ENCODE data around the gene FGFRL1.
"Not testable (repeated sequence)": the region's sequence is repeated elsewhere in the genome, so short reads cannot be mapped to it uniquely, and the experiment has no call there.

Gene FGFRL1

DNA sequence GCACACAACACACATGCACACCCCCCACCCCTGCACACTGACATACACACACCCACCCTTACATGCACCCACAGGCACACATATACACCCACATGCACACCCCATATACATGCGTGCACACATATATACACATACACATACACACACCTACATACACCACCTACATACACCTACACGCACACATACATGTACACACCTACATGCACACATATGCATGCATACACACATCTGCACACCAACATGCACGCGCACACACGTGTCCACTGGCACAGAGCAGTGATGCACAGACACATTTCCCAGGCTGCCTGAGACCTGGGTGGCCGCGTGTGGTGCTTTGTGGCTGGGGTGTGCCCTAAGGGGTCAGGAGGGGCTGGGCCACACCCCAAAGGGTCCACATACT is 31.7 kb downstream of the FGFRL1 start:
- no peak for DNase-seq (ENCODE audit: low read depth)
- H3K4me3 ChIP-seq (ENCODE audit: low read depth, low read length), result no peak overlapping the region
- TF ChIP-seq CTCF (IDR thresholded peaks at IDR 0.05; ENCODE audit: low read depth, low read length), result no peak
- TF ChIP-seq, protein P1, sequence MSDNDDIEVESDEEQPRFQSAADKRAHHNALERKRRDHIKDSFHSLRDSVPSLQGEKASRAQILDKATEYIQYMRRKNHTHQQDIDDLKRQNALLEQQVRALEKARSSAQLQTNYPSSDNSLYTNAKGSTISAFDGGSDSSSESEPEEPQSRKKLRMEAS (IDR thresholded peaks at IDR 0.05; ENCODE audit: low read depth, low read length), result no peak
- no peak for TF ChIP-seq MYC (IDR thresholded peaks at IDR 0.05; ENCODE audit: low read depth, low read length)
- TF ChIP-seq POLR2A (IDR thresholded peaks at IDR 0.05; ENCODE audit: extremely low read depth, insufficient read length), result no peak

GRCh38 chr4:1043651-1044468 is 32.4 kb downstream of the FGFRL1 start:
- no peak overlapping the region for H3K4me3 ChIP-seq (ENCODE audit: low read depth, low read length)
- DNase-seq (ENCODE audit: low read depth), result peak; percentile 100
- TF ChIP-seq MYC (IDR thresholded peaks at IDR 0.05; ENCODE audit: low read depth, low read length), result peak; percentile 74
- TF ChIP-seq CTCF (IDR thresholded peaks at IDR 0.05; ENCODE audit: low read depth, low read length), result no peak
- peak; percentile 65 for TF ChIP-seq POLR2A (IDR thresholded peaks at IDR 0.05; ENCODE audit: extremely low read depth, insufficient read length)
- TF ChIP-seq, protein P1 (IDR thresholded peaks at IDR 0.05; ENCODE audit: low read depth, low read length), result peak; percentile 97

- TF ChIP-seq MYC (IDR thresholded peaks at IDR 0.05; ENCODE audit: low read depth, low read length), result no peak
- no peak for TF ChIP-seq POLR2A (IDR thresholded peaks at IDR 0.05; ENCODE audit: extremely low read depth, insufficient read length)
- TF ChIP-seq, protein P1 (IDR thresholded peaks at IDR 0.05; ENCODE audit: low read depth, low read length), result no peak
- no peak for TF ChIP-seq CTCF (IDR thresholded peaks at IDR 0.05; ENCODE audit: low read depth, low read length)
- H3K4me3 ChIP-seq (ENCODE audit: low read depth, low read length), result no peak overlapping the region
- no peak for DNase-seq (ENCODE audit: low read depth)
These were observed 33.2 kb downstream of the FGFRL1 start for GRCh38 chr4:1044469-1045192.

GRCh38 chr4:1045193-1045594 is 33.8 kb downstream of the FGFRL1 start:
- no peak for DNase-seq (ENCODE audit: low read depth)
- H3K4me3 ChIP-seq (ENCODE audit: low read depth, low read length), result no peak overlapping the region
- TF ChIP-seq CTCF (IDR thresholded peaks at IDR 0.05; ENCODE audit: low read depth, low read length) (no peak), POLR2A (IDR thresholded peaks at IDR 0.05; ENCODE audit: extremely low read depth, insufficient read length) (no peak), MYC (IDR thresholded peaks at IDR 0.05; ENCODE audit: low read depth, low read length) (no peak)
- TF ChIP-seq, protein P1 (IDR thresholded peaks at IDR 0.05; ENCODE audit: low read depth, low read length), result no peak

DNA sequence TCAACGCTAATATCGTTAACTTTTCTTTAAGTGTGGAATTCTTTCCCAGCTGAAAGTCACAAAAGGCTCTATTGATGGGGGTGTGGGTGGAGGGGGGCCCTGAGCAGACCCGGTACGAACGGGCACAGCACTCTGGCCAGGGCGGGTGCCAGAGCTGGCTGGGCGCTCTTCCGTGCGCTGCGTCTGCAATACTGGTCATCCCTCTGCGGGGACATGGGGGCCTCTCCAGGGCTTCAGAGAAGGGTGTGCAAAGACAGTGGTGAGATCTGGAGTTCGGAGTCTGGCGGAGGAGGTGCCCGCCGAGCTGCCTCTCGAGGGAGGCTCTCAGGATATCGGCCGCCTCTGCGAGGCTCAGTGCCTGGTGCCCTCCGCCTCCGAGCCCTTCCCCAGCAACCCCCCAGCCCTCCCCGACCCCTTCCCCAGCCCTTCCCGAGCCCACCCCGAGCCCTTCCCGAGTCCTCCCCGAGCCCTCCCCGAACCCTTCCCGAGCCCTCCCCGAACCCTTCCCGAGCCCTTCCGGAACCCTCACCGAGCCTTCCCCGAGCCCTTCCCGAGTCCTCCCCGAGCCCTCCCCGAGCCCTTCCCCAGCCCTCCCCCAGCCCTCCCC is 34.3 kb downstream of the FGFRL1 start:
- H3K4me3 ChIP-seq (ENCODE audit: low read depth, low read length), result no peak overlapping the region
- no peak for DNase-seq (ENCODE audit: low read depth)
- TF ChIP-seq MYC (IDR thresholded peaks at IDR 0.05; ENCODE audit: low read depth, low read length), result no peak
- TF ChIP-seq, protein P1 (IDR thresholded peaks at IDR 0.05; ENCODE audit: low read depth, low read length), result no peak
- TF ChIP-seq CTCF (IDR thresholded peaks at IDR 0.05; ENCODE audit: low read depth, low read length), result no peak
- TF ChIP-seq POLR2A (IDR thresholded peaks at IDR 0.05; ENCODE audit: extremely low read depth, insufficient read length), result no peak

- peak; percentile 47 for DNase-seq (ENCODE audit: low read depth)
- not testable (repeated sequence) for H3K4me3 ChIP-seq (ENCODE audit: low read depth, low read length)
These were observed 35.2 kb downstream of the FGFRL1 start for GRCh38 chr4:1046581-1047011.

Data from NB4 (cell line).